WTC11 (cell line): ENCODE results near the gene MGAT5B.

Source experiments
- CREB1 ChIP-seq: sonication (generic); formaldehyde crosslinking; IDR thresholded peaks from 2 replicates; pipeline ENCODE4 v1.8.0; 2023; ENCODE audit warnings: mild to moderate bottlenecking, missing genetic modification reagents
- CTCF ChIP-seq: fragments of 200-600 bp; IDR thresholded peaks from 2 replicates; pipeline ENCODE4 v1.8.0; 2022; ENCODE audit warnings: antibody characterized with exemption
- E2F4 ChIP-seq: sonication (generic); formaldehyde crosslinking; IDR thresholded peaks from 2 replicates; pipeline ENCODE4 v1.8.1; 2022; ENCODE audit warnings: low read depth, mild to moderate bottlenecking, moderate library complexity, missing genetic modification reagents, borderline replicate concordance
- GABPB1 ChIP-seq: sonication (generic); formaldehyde crosslinking; IDR thresholded peaks from 2 replicates; pipeline ENCODE4 v1.8.1; 2023; ENCODE audit warnings: mild to moderate bottlenecking, missing genetic modification reagents
- NFYB ChIP-seq: sonication (generic); formaldehyde crosslinking; conservative IDR thresholded peaks from 2 replicates; pipeline ENCODE4 v1.8.0; 2022; ENCODE audit warnings: low read depth, missing genetic modification reagents
- NR2C2 ChIP-seq: sonication (generic); formaldehyde crosslinking; IDR thresholded peaks from 2 replicates; pipeline ENCODE4 v1.8.0; 2022; ENCODE audit warnings: mild to moderate bottlenecking, missing genetic modification reagents
- RELA ChIP-seq: sonication (generic); formaldehyde crosslinking; IDR thresholded peaks from 2 replicates; pipeline ENCODE4 v1.8.1; 2022; ENCODE audit warnings: missing genetic modification reagents, mild to moderate bottlenecking, borderline replicate concordance
- USF2 ChIP-seq: sonication (generic); formaldehyde crosslinking; IDR thresholded peaks from 2 replicates; pipeline ENCODE4 v1.8.1; 2023; ENCODE audit warnings: mild to moderate bottlenecking, missing genetic modification reagents, moderate library complexity
- ZSCAN18 ChIP-seq: fragments of 250-450 bp; sonication (Bioruptor Pico); IDR thresholded peaks from 2 replicates; pipeline ENCODE4 v2.1.2; 2022; ENCODE audit warnings: mild to moderate bottlenecking, moderate library complexity

- TF ChIP-seq ZSCAN18 (no peak), USF2 (no peak), NR2C2 (CRISPR knock-in tag) (no peak), CTCF (no peak), GABPB1 (no peak), RELA (no peak), NFYB (no peak), CREB1 (CRISPR knock-in tag) (no peak), E2F4 (CRISPR knock-in tag) (no peak)
These were observed 57.3 kb downstream of the MGAT5B start for GRCh38 chr17:76925441-76925891.
